ENCODE measurements around the gene PTGS1.
"Not testable (repeated sequence)": the region's sequence is repeated elsewhere in the genome, so short reads cannot be mapped to it uniquely, and the experiment has no call there.

The PTGS1 gene

GRCh38 chr9:122370869-122371755 is at the start of gene PTGS1:
Gene PTGS1, plus strand, starts transcription at chr9:122371024. Its CDS starts 61 bp downstream, at chr9:122371085.
- no peak within 1 kb of the TSS for H3K27ac ChIP-seq (ENCODE audit: low read depth, low read length)
- peaks cover 39% of the 10 kb centered on the region for H3K4me1 ChIP-seq (ENCODE audit: control insufficient read depth, insufficient read depth, low read length, unreplicated experiment)
- H2AFZ ChIP-seq (ENCODE audit: low read length, unreplicated experiment): peak within 1 kb of the TSS; percentile 79
- peaks cover 19% of the 10 kb centered on the region for H3K79me2 ChIP-seq (ENCODE audit: control insufficient read depth, insufficient read depth, low read length, unreplicated experiment)
- H3K27me3 ChIP-seq (ENCODE audit: insufficient read depth, low read length): no peaks in the 10 kb centered on the region
- H3K36me3 ChIP-seq (ENCODE audit: insufficient read depth, low read length): no peaks in the 10 kb centered on the region
- H3K4me3 ChIP-seq (ENCODE audit: low read depth, low read length): peak within 1 kb of the TSS; percentile 94

- H3K27me3 ChIP-seq (ENCODE audit: insufficient read depth, low read length): no peaks in the 10 kb centered on the region
- no peak overlapping the region for H3K27ac ChIP-seq (ENCODE audit: low read depth, low read length)
- H2AFZ ChIP-seq (ENCODE audit: low read length, unreplicated experiment): no peak overlapping the region
- peaks cover 9% of the 10 kb centered on the region; the same call in 1 of the 2 replicates for H3K36me3 ChIP-seq (ENCODE audit: insufficient read depth, low read length)
- no peaks in the 10 kb centered on the region for H3K79me2 ChIP-seq (ENCODE audit: control insufficient read depth, insufficient read depth, low read length, unreplicated experiment)
- no peak overlapping the region for H3K4me3 ChIP-seq (ENCODE audit: low read depth, low read length)
- H3K4me1 ChIP-seq (ENCODE audit: control insufficient read depth, insufficient read depth, low read length, unreplicated experiment): peaks cover 16% of the 10 kb centered on the region
These were observed 48.3 kb upstream of the PTGS1 start for GRCh38 chr9:122322553-122322952.

- not testable (repeated sequence) for H3K36me3 ChIP-seq (ENCODE audit: insufficient read depth, low read length); H3K27ac ChIP-seq (ENCODE audit: low read depth, low read length); H3K4me3 ChIP-seq (ENCODE audit: low read depth, low read length); H3K27me3 ChIP-seq (ENCODE audit: insufficient read depth, low read length); H2AFZ ChIP-seq (ENCODE audit: low read length, unreplicated experiment); H3K79me2 ChIP-seq (ENCODE audit: control insufficient read depth, insufficient read depth, low read length, unreplicated experiment)
- peaks cover 16% of the 10 kb centered on the region for H3K4me1 ChIP-seq (ENCODE audit: control insufficient read depth, insufficient read depth, low read length, unreplicated experiment)
These were observed 46.2 kb upstream of the PTGS1 start for GRCh38 chr9:122324665-122325064.

- peaks cover 9% of the 10 kb centered on the region for H3K36me3 ChIP-seq (ENCODE audit: insufficient read depth, low read length)
- H2AFZ ChIP-seq (ENCODE audit: low read length, unreplicated experiment): no peak overlapping the region
- peaks cover 16% of the 10 kb centered on the region for H3K4me1 ChIP-seq (ENCODE audit: control insufficient read depth, insufficient read depth, low read length, unreplicated experiment)
- no peak overlapping the region for H3K4me3 ChIP-seq (ENCODE audit: low read depth, low read length)
- no peaks in the 10 kb centered on the region for H3K27me3 ChIP-seq (ENCODE audit: insufficient read depth, low read length)
- 0 out of 2 replicates have a peak overlapping the region, but pooled peaks have one; percentile 6 for H3K27ac ChIP-seq (ENCODE audit: low read depth, low read length)
- no peaks in the 10 kb centered on the region for H3K79me2 ChIP-seq (ENCODE audit: control insufficient read depth, insufficient read depth, low read length, unreplicated experiment)
These were observed 45.7 kb upstream of the PTGS1 start for GRCh38 chr9:122325124-122325523.

GRCh38 chr9:122327175-122327574 is 43.6 kb upstream of the PTGS1 start:
- no peak overlapping the region for H2AFZ ChIP-seq (ENCODE audit: low read length, unreplicated experiment)
- H3K27me3 ChIP-seq (ENCODE audit: insufficient read depth, low read length): no peaks in the 10 kb centered on the region
- peaks cover 16% of the 10 kb centered on the region for H3K4me1 ChIP-seq (ENCODE audit: control insufficient read depth, insufficient read depth, low read length, unreplicated experiment)
- H3K36me3 ChIP-seq (ENCODE audit: insufficient read depth, low read length): peaks cover 9% of the 10 kb centered on the region
- H3K4me3 ChIP-seq (ENCODE audit: low read depth, low read length): no peak overlapping the region
- H3K27ac ChIP-seq (ENCODE audit: low read depth, low read length): no peak overlapping the region
- no peaks in the 10 kb centered on the region for H3K79me2 ChIP-seq (ENCODE audit: control insufficient read depth, insufficient read depth, low read length, unreplicated experiment)

GRCh38 chr9:122329597-122329996 is 41.2 kb upstream of the PTGS1 start:
- Histone ChIP-seq H3K27ac (ENCODE audit: low read depth, low read length) (no peak overlapping the region), H2AFZ (ENCODE audit: low read length, unreplicated experiment) (no peak overlapping the region), H3K27me3 (ENCODE audit: insufficient read depth, low read length) (no peaks in the 10 kb centered on the region), H3K36me3 (ENCODE audit: insufficient read depth, low read length) (peaks cover 2% of the 10 kb centered on the region; the same call in 1 of the 2 replicates), H3K79me2 (ENCODE audit: control insufficient read depth, insufficient read depth, low read length, unreplicated experiment) (no peaks in the 10 kb centered on the region), H3K4me1 (ENCODE audit: control insufficient read depth, insufficient read depth, low read length, unreplicated experiment) (peaks cover 11% of the 10 kb centered on the region), H3K4me3 (ENCODE audit: low read depth, low read length) (no peak overlapping the region)

GRCh38 chr9:122330466-122330865 is 40.4 kb upstream of the PTGS1 start:
- not testable (repeated sequence) for H3K27me3 ChIP-seq (ENCODE audit: insufficient read depth, low read length); H3K4me1 ChIP-seq (ENCODE audit: control insufficient read depth, insufficient read depth, low read length, unreplicated experiment); H3K4me3 ChIP-seq (ENCODE audit: low read depth, low read length); H3K27ac ChIP-seq (ENCODE audit: low read depth, low read length); H3K36me3 ChIP-seq (ENCODE audit: insufficient read depth, low read length); H2AFZ ChIP-seq (ENCODE audit: low read length, unreplicated experiment); H3K79me2 ChIP-seq (ENCODE audit: control insufficient read depth, insufficient read depth, low read length, unreplicated experiment)

GRCh38 chr9:122331523-122331927 is 39.3 kb upstream of the PTGS1 start:
- Histone ChIP-seq H3K79me2 (ENCODE audit: control insufficient read depth, insufficient read depth, low read length, unreplicated experiment) (no peaks in the 10 kb centered on the region), H3K4me1 (ENCODE audit: control insufficient read depth, insufficient read depth, low read length, unreplicated experiment) (no peaks in the 10 kb centered on the region), H3K27ac (ENCODE audit: low read depth, low read length) (no peak overlapping the region), H2AFZ (ENCODE audit: low read length, unreplicated experiment) (no peak overlapping the region), H3K4me3 (ENCODE audit: low read depth, low read length) (no peak overlapping the region), H3K27me3 (ENCODE audit: insufficient read depth, low read length) (no peaks in the 10 kb centered on the region), H3K36me3 (ENCODE audit: insufficient read depth, low read length) (peaks cover 2% of the 10 kb centered on the region; the same call in 1 of the 2 replicates)

GRCh38 chr9:122332083-122332482 is 38.7 kb upstream of the PTGS1 start:
- Histone ChIP-seq H3K27ac (ENCODE audit: low read depth, low read length) (no peak overlapping the region), H3K27me3 (ENCODE audit: insufficient read depth, low read length) (no peaks in the 10 kb centered on the region), H3K36me3 (ENCODE audit: insufficient read depth, low read length) (peaks cover 2% of the 10 kb centered on the region; the same call in 1 of the 2 replicates), H3K79me2 (ENCODE audit: control insufficient read depth, insufficient read depth, low read length, unreplicated experiment) (no peaks in the 10 kb centered on the region), H2AFZ (ENCODE audit: low read length, unreplicated experiment) (no peak overlapping the region), H3K4me3 (ENCODE audit: low read depth, low read length) (no peak overlapping the region), H3K4me1 (ENCODE audit: control insufficient read depth, insufficient read depth, low read length, unreplicated experiment) (no peaks in the 10 kb centered on the region)

- Histone ChIP-seq H3K27ac (ENCODE audit: low read depth, low read length) (no peak overlapping the region), H2AFZ (ENCODE audit: low read length, unreplicated experiment) (no peak overlapping the region), H3K4me1 (ENCODE audit: control insufficient read depth, insufficient read depth, low read length, unreplicated experiment) (no peaks in the 10 kb centered on the region), H3K4me3 (ENCODE audit: low read depth, low read length) (no peak overlapping the region), H3K27me3 (ENCODE audit: insufficient read depth, low read length) (no peaks in the 10 kb centered on the region), H3K36me3 (ENCODE audit: insufficient read depth, low read length) (no peaks in the 10 kb centered on the region; the same call in 1 of the 2 replicates), H3K79me2 (ENCODE audit: control insufficient read depth, insufficient read depth, low read length, unreplicated experiment) (no peaks in the 10 kb centered on the region)
These were observed 38.2 kb upstream of the PTGS1 start for GRCh38 chr9:122332644-122333043.

Measured in ACC112 (cell line).